GM12878 (cell line): ENCODE measurements around the gene CADPS. TPM values are rescaled to one million over a fixed set of nuclear protein-coding genes. Genes with fewer than 3 reads are reported as not detected.

Source experiments
- ATAC-seq: fragments of 200-7000 bp; cut with Tn5 transposase; 3 replicates; pipeline ENCODE4 v1.9.1; 2020; ENCODE audit warnings: mild to moderate bottlenecking, moderate library complexity
- BruUV-seq: library from RNA; stranded (reverse); fragments of 400-500 nt; replicated peaks from 2 replicates; lab custom pipeline; 2021; lab: Mats Ljungman, UMichigan
- CTCF ChIA-PET: fragments of 300-600 bp; sonication (Branson Sonifier 250); formaldehyde crosslinking; extraction: SDS; loops from one replicate; lab custom pipeline; 2021; ENCODE audit warnings: inconsistent platforms; lab: Yijun Ruan, JAX
- POLR2A ChIA-PET: fragments of 350-600 bp; formaldehyde crosslinking; extraction: SDS; loops from one replicate; lab custom pipeline; 2021; ENCODE audit warnings: inconsistent platforms; lab: Charles Lee
- RAD21 ChIA-PET: fragments of 300-600 bp; sonication (Branson Sonifier 250); formaldehyde crosslinking; loops from one replicate; lab custom pipeline; 2023; ENCODE audit warnings: antibody characterized with exemption; ENCODE audit not compliant: unreplicated experiment; lab: Charles Lee
- SMC1A ChIA-PET: fragments of 300-600 bp; sonication (Branson Sonifier 250); formaldehyde crosslinking; loops from one replicate; lab custom pipeline; 2023; ENCODE audit not compliant: unreplicated experiment, uncharacterized antibody; lab: Charles Lee
- DNase-seq: peaks from one replicate; pipeline ENCODE4 v3.0.0-alpha.2; 2011; ENCODE audit warnings: low read depth, low spot score
- FAIRE-seq: peaks from 3 replicates; lab custom pipeline; 2011; peaks lifted over from hg19 to GRCh38; lab: Jason Lieb, UNC
- H2AFZ ChIP-seq: 2 replicates; pipeline ENCODE4 v1.6.0; 2011; ENCODE audit warnings: low read depth, low read length, control low read depth; ENCODE audit not compliant: control insufficient read depth
- H3K27ac ChIP-seq: 2 replicates; pipeline ENCODE4 v1.5.1; 2011; ENCODE audit warnings: control low read depth; ENCODE audit not compliant: control insufficient read depth, insufficient read depth
- H3K27me3 ChIP-seq, 2 experiments: replicated peaks in 1 of 2; 2 replicates each; pipeline versions ENCODE4 v1.6.0 to v1.6.1; 2011; ENCODE audit warnings: low read length in 1 of 2; ENCODE audit not compliant: control insufficient read depth in 2 of 2, insufficient read depth in 2 of 2
- H3K36me3 ChIP-seq, 2 experiments: 2 replicates each; pipeline ENCODE4 v1.5.1; 2011; ENCODE audit warnings: low read length in 1 of 2; ENCODE audit not compliant: control insufficient read depth in 2 of 2, insufficient read depth in 2 of 2
- H3K4me1 ChIP-seq: 2 replicates; pipeline ENCODE4 v1.6.1; 2011; ENCODE audit warnings: mild to moderate bottlenecking, low read length, moderate library complexity, mixed read lengths; ENCODE audit not compliant: control insufficient read depth, insufficient read depth
- H3K4me2 ChIP-seq: 2 replicates; pipeline ENCODE4 v1.6.0; 2011; ENCODE audit warnings: control low read depth; ENCODE audit not compliant: control insufficient read depth, insufficient read depth
- H3K4me3 ChIP-seq: fragments of 200-600 bp; sonication (generic); 2 replicates; pipeline ENCODE4 v1.5.1; 2016
- H3K79me2 ChIP-seq: 2 replicates; pipeline ENCODE4 v1.6.0; 2011; ENCODE audit warnings: low read length; ENCODE audit not compliant: control insufficient read depth, insufficient read depth
- H3K9ac ChIP-seq: 2 replicates; pipeline ENCODE4 v1.8.0; 2011; ENCODE audit warnings: low read length, control low read depth, mixed read lengths; ENCODE audit not compliant: control insufficient read depth, insufficient read depth
- H3K9me3 ChIP-seq: replicated peaks from 3 replicates; pipeline ENCODE4 v1.5.1; 2011; ENCODE audit warnings: mild to moderate bottlenecking, low read length; ENCODE audit not compliant: control insufficient read depth, insufficient read depth
- H4K20me1 ChIP-seq: 2 replicates; pipeline ENCODE4 v1.6.0; 2011; ENCODE audit not compliant: control insufficient read depth, insufficient read depth
- POLR2A ChIP-seq: IDR thresholded peaks from 2 replicates; pipeline ENCODE4 v1.6.1; 2011; ENCODE audit warnings: low read depth, mild to moderate bottlenecking, low read length
- RAD21 ChIP-seq: IDR thresholded peaks from 2 replicates; pipeline ENCODE4 v1.6.1; 2011; ENCODE audit warnings: mild to moderate bottlenecking, low read depth, low read length, moderate library complexity; ENCODE audit not compliant: insufficient read depth
- SMC3 ChIP-seq: IDR thresholded peaks from 2 replicates; pipeline ENCODE4 v1.6.1; 2011; ENCODE audit warnings: low read length, improper control_type of control experiment, borderline replicate concordance
- WGBS: methylation state at CpG from one replicate; pipeline ENCODE4 v1.1.6; 2016; ENCODE audit warnings: low lambda C conversion rate; ENCODE audit not compliant: insufficient replicate concordance, insufficient coverage; ENCODE audit errors: missing lambda C conversion rate; 5-methylcytosine and 5-hydroxymethylcytosine counted together
- in situ Hi-C: fragments of 300-500 bp; cut with MboI; formaldehyde crosslinking; loops from 9 replicates; pipeline ENCODE4 v1.14.3; 2018; ENCODE audit warnings: mixed read lengths
- intact Hi-C: fragments of 100-400 bp; cut with micrococcal nuclease; formaldehyde crosslinking; loops from one replicate; pipeline ENCODE4 v1.14.2; 2022; ENCODE audit not compliant: unreplicated experiment
- polyA plus RNA-seq, 11 experiments: library from polyadenylated mRNA; depleted of rRNA in 4 of 11; unstranded in 6 of 11; stranded (reverse) in 5 of 11; fragments of >200 nt; fragmentation: Nextera tagmentation in 4 of 11; fragmentation: Illumina TruSeq in 1 of 11; extraction: Ambion mirVana in 4 of 11; extraction: Trizol in 1 of 11; gene quantifications; 1 replicate in 1 of 11; 2 replicates in 10 of 11; pipeline versions ENCODE4 v1.2.1 to v1.2.3, GENCODE V29; 2011 to 2016; ENCODE audit warnings: inconsistent platforms in 2 of 11, missing spikeins in 2 of 11, low read depth in 1 of 11
- total RNA-seq, 4 experiments: library from RNA; depleted of rRNA in 3 of 4; stranded (reverse); fragments of >200 nt in 3 of 4; fragmentation: Illumina TruSeq in 1 of 4; extraction: Trizol in 1 of 4; gene quantifications; 2 replicates each; pipeline versions ENCODE4 v1.2.1 to v1.2.3, GENCODE V29; 2013 to 2021
- TF ChIP-seq, protein P1 (sequence below), 3 experiments: IDR thresholded peaks in 2 of 3; conservative IDR thresholded peaks in 1 of 3; 2 replicates each; pipeline ENCODE4 v1.5.1; 2011; ENCODE audit warnings: low read depth in 3 of 3, low read length in 3 of 3, mild to moderate bottlenecking in 3 of 3, control low read depth in 2 of 3, moderate library complexity in 2 of 3, inconsistent platforms in 1 of 3, mixed read lengths in 1 of 3; ENCODE audit not compliant: control insufficient read depth in 2 of 3, insufficient read depth in 1 of 3; ENCODE audit errors: extremely low read depth in 1 of 3
- TF ChIP-seq, protein P2 (sequence below): IDR thresholded peaks from 2 replicates; pipeline ENCODE4 v1.6.1; 2012; ENCODE audit warnings: low read length, inconsistent platforms

CADPS gene
- total and polyA plus RNA-seq, 10 of the 15 experiments (the other 5 are each of a cell fraction or from before 2014, with no cell fraction given), result 0.20 TPM; not detected in 9

DNA sequence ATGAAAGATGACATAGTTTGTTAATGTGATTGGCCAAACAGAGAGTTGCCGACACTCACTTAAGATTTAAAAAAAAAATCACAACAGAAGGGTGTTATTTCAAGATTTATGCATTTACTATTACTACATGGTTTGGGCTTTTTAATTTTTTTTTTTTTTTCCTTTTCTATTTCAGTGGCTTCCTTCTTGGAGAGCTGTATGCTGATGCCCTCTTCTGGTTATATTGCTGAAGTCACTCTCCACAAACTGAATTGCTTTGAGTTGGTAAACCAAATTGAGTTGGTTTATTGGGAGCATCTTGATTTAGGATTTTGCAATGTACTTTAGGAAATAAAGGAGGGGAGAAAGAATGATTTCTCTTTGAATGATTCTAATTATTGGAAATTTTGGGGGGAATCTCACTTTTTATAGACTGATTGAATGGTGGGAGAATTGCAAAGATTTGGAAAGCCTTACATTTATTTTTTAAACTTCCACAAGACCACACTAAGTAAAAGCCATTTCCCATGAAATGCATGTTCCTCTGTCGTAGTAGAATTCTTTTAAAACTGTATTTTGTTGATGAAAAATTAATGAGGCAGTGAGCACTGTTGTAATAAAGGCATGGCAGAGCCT, 315.3 kb downstream of the CADPS start:
- in situ Hi-C loops, result loop anchor here (5.0 kb wide), 2 partner anchors 233 to 353 kb away; no protein-coding TSS in a partner anchor
- CTCF ChIA-PET, result interaction anchor here (1.1 to 5.2 kb wide), 9 partner anchors 9 to 359 kb away, joined by 3 to 40 read pairs (median 4); no protein-coding TSS in a partner anchor
- FAIRE-seq, result no peak

More for the DNA sequence above, 315.3 kb downstream of the CADPS start:
- Histone ChIP-seq H4K20me1 (no peaks in the 10 kb centered on the region), H3K79me2 (no peaks in the 10 kb centered on the region), H3K27ac (no peak overlapping the region), H3K27me3 (no peaks in the 10 kb centered on the region), H3K4me2 (no peak overlapping the region), H2AFZ (no peak overlapping the region), H3K4me3 (no peak overlapping the region), H3K9me3 (no peaks in the 10 kb centered on the region), H3K36me3 (no peaks in the 10 kb centered on the region), H3K4me1 (no peaks in the 10 kb centered on the region), H3K9ac (no peak overlapping the region)
- RAD21 ChIA-PET, result interaction anchor here (0.6 to 1.7 kb wide), 6 partner anchors 10 to 372 kb away, joined by 3 to 4 read pairs (median 3); no protein-coding TSS in a partner anchor
- peak; percentile 37 for TF ChIP-seq RAD21
- no peak for TF ChIP-seq POLR2A
- TF ChIP-seq, protein P1, sequence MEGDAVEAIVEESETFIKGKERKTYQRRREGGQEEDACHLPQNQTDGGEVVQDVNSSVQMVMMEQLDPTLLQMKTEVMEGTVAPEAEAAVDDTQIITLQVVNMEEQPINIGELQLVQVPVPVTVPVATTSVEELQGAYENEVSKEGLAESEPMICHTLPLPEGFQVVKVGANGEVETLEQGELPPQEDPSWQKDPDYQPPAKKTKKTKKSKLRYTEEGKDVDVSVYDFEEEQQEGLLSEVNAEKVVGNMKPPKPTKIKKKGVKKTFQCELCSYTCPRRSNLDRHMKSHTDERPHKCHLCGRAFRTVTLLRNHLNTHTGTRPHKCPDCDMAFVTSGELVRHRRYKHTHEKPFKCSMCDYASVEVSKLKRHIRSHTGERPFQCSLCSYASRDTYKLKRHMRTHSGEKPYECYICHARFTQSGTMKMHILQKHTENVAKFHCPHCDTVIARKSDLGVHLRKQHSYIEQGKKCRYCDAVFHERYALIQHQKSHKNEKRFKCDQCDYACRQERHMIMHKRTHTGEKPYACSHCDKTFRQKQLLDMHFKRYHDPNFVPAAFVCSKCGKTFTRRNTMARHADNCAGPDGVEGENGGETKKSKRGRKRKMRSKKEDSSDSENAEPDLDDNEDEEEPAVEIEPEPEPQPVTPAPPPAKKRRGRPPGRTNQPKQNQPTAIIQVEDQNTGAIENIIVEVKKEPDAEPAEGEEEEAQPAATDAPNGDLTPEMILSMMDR (IDR thresholded peaks at IDR 0.05 in 2 of 3, conservative IDR thresholded peaks at IDR 0.05 in 1 of 3; ENCODE audit: control insufficient read depth in 2 of 3, extremely low read depth in 1 of 3, insufficient read depth in 1 of 3, low read depth in 3 of 3, low read length in 3 of 3), result peak in 2 of 3 experiments; percentile 13 to 23; a peak in 3 of 6 replicates
- TF ChIP-seq, protein P2, sequence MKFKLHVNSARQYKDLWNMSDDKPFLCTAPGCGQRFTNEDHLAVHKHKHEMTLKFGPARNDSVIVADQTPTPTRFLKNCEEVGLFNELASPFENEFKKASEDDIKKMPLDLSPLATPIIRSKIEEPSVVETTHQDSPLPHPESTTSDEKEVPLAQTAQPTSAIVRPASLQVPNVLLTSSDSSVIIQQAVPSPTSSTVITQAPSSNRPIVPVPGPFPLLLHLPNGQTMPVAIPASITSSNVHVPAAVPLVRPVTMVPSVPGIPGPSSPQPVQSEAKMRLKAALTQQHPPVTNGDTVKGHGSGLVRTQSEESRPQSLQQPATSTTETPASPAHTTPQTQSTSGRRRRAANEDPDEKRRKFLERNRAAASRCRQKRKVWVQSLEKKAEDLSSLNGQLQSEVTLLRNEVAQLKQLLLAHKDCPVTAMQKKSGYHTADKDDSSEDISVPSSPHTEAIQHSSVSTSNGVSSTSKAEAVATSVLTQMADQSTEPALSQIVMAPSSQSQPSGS, result no peak
- TF ChIP-seq SMC3, result peak; percentile 17; the same call in 1 of the 2 replicates
- POLR2A ChIA-PET, result interaction anchor here (0.7 kb wide), 1 partner anchor 13 kb away, joined by 5 read pairs; no protein-coding TSS in a partner anchor
- SMC1A ChIA-PET, result interaction anchor here (0.7 to 3.8 kb wide), 4 partner anchors 14 to 311 kb away, joined by 3 to 24 read pairs (median 4); no protein-coding TSS in a partner anchor
- 21% methylated on average over 2 of the region's 2 CpGs for WGBS
- DNase-seq, result no peak
- no peak for ATAC-seq
- no TSS peak for BruUV-seq
- intact Hi-C loops, result loop anchor here (1.0 kb wide), 1 partner anchor 359 kb away; no protein-coding TSS in a partner anchor
